Activated CD4-positive, alpha-beta T cell treated with anti-CD3 and anti-CD28 coated beads, Interleukin-2, amount 50 U/mL, for 24 hours (primary cell): Measurements from ENCODE around the gene USP36.
"Not testable (repeated sequence)": the region's sequence is repeated elsewhere in the genome, so short reads cannot be mapped to it uniquely, and the experiment has no call there.

Source experiments
- DNase-seq, 2 donors: peaks; one replicate each; pipeline ENCODE4 v3.0.0-alpha.2; 2020; ENCODE audit warnings: low read depth in 1 of 2, low spot score in 1 of 2

Gene USP36

DNA sequence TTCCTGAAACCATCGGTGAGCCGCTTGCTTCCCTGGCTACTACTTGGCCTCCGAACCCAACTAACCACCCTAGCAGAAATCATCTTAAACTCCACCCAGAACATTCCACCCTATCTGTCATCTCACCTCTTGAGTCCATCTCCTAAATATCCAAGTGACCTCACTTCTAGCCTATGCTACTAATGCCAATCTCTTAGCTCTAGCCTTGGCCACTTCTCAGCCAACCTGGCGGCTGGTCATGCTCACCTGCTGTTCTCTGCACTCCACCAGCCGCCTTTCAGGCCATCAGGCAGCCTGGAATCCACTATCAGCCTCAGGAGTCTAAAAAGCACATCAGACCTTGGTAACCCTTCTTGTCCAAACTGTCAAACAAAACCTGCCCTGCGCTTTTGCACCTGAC is 46.6 kb downstream of the USP36 start:
- DNase-seq, result no peak

DNA sequence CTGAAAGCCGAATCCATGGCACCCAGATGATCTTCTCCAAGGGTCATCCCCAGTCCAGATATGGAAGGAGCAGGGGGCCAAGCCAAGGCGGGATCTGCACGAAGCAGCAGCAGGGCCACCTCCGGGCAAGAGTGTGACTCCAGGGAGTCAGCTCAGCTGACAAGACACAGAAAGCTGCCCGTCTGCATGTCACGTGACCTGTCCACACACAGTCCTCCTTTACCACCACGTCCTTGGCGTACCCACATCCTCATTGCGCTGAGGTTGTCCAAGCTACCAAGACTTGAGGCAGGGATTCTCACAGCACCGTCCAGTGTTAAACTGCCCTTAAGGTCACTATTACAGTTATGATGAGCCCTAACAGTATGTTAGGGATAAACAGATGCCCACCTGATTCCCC is 47.2 kb downstream of the USP36 start:
- DNase-seq, result no peak

DNA sequence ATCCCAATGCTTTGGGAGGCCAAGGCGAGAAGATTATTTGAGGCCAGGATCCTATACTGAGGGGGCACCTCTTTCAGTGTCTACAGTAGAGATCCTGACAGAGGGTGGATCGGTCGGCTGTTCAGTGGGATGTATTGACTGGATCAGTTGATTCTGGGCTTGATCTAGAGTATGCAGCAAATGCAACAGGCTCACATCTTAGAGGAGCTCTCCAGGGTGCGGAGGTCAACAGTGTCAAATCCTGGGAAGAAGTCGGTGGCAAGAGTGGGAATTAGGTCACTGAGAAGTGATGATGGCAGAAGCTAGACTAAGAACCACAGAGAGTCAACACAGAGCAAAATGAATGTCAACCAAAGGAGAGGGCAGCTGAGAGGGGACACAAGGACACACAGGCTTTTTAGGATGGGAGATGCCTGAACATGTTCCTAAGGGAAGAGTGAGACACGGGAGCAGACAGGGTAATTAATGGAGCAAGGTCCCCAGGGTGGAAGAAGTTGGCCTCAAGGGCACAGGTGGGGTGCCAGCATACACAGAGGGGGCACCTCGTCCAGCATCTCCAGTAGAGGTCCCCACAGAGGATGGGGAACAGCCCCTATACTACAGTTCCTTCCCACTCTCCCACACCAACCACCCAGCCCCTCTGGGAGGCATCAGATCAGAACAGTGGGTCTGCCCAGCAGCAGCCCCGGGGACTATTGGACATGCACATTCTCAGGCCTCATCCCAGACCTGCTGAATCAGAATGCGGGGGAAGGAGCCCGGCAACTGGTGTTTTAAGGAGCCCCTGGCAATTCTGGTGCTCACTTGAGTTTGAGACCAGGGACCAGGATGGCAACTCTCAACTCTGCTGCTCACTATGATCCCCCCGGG is 48.5 kb downstream of the USP36 start:
- no peak for DNase-seq

DNA sequence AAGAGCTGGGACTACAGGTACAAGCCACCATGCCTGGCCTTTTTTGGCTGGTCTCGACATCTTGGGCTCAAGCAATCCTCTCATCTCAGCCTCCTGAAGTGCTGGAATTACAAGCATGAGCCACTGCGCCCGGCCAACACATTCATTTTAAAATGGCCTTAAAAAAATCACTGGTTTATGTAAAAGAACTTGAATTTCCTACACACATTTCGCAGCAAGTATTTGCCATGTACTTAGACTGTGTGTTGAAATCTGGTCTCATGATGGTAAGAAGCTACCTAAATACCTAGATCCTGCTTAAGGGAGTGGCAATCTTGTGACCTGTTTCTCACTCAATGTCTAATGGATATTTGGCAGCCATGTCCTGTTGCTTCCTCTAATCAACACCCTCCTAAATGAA is 50.1 kb downstream of the USP36 start:
- no peak for DNase-seq

DNA sequence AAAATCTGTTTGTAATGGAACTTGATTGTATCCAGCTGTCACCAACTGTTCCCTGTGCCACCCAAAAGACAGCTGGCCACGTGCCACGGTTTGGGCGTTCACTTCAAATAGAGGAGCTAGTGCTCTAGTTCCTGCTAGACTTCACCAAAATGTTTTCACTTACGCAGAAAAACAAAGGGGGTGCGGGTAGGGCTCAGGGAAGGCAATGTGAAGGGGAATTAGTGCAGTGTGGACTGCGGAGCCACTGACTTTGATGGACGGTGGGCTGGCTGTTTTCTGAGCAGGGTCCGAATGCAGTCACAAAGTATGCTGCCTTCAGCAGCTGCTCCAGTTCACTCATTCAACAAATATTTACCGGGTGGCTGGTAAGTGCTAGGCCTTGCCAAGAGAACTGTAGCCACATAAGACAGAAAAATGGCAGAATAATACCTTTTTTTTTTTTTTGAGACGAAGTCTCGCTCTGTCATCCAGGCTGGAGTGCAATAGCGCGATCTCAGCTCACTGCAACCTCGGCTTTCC is 50.9 kb downstream of the USP36 start:
- DNase-seq, result no peak

DNA sequence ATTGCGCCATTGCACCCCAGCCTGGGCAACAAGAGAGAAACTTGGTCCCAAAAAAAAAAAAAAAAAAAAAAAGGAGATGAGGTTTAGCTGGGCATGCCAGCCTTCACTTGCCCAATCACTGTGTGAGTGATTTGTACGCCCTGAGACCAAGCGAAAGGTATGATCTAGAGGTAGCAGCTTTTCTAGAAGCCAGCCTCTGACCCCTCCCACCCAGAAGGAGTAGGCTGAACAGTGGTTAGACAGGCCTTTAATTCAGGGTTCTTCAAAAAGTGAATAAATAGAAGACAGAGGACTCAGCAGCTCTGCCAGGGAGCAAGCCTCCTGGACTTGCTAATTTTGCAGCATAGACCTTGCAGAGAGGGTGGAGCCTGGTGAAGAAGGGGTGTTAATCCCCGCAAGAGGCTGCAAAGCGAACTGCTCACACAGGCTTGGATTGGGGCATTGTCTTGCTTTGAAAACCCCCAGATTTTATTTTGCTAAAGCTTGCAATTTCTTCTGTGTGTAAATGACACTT is 51.4 kb downstream of the USP36 start:
- no peak for DNase-seq

DNA sequence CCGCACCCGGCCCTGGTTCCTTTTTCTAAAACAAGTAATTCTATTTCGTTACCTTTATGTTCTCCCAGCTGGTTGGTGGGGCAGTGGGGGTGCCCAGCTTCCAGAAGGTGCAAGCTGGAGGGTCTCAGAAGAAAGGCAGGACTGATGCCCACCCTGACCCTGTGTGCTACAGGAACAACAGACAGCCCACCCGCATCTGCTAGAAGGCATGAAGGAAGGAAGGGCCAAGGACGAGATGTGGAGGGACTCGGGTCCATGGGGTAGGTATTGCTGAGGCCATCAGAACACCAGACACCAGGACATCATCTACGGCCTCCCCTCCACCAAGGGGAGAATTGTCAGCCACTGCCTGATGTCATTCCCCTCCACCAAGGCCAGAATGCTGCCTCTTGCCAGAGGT is 52.2 kb downstream of the USP36 start:
- no peak for DNase-seq

DNA sequence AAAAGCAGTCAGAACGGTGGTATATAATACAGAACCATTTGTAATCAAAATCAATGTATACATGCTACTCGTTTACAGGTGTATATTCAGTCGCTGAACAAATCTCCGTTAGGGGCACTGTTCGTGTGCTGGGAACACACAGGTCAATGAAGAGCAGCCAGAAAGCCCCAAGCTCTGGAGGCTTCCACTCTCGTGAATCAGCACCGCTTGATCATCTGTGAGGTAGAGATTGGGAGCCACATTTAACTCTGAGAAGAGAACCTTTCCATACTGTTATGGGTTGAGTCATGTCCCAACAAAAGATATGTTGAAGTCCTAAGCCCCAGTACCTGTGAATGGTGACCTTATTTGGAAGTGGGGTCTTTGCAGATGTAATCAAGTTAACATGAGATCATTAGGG is 53.2 kb downstream of the USP36 start:
- DNase-seq, result no peak

DNA sequence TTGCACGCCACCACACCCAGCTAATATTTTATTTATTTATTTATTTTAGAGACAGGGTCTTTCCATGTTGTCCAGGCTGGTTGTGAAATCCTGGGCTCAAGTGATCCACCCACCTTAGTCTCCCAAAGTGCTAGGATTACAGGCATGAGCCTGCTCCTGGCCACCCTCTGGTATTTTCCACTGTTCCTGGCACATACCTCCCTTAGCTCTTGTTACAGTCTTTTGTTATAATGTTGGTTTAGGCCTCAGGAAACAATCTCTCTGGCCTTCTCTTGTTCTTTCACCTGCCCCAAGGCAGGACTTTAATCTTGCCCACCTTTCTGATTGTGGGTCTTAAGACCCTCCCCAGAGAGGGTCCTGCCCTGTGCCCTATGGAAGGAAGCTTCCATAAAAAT is 55.0 kb downstream of the USP36 start:
- DNase-seq, result no peak

DNA sequence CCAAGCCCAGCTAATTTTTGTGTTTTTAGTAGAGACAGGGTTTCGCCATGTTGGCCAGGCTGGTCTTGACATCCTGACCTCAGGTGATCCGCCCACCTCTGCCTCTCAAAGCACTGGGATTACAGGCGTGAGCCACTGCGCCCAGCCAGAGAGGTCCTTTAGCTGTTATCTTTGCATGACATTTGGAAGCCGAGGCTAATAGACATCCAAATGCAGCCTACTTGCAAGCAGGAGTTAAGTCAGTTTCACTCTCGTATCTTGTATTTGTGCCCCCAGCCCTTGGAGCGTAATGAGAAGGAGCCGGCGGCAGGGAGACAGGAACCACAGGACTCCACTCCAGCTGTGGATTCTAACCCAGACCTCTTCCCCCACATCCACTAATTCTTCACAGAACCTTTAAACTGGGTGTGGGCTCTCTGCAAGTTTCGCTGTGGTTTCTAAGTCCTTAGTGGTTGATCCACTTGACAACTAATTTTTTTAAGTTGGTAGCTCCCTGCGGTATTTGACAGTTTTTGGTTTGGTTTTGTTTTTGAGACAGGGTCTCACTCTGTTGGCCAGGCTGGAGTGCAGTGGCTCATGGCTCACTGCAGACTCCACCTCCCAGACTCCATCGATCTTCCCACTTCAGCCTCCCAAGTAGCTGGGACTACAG is 55.5 kb downstream of the USP36 start:
- no peak for DNase-seq

DNA sequence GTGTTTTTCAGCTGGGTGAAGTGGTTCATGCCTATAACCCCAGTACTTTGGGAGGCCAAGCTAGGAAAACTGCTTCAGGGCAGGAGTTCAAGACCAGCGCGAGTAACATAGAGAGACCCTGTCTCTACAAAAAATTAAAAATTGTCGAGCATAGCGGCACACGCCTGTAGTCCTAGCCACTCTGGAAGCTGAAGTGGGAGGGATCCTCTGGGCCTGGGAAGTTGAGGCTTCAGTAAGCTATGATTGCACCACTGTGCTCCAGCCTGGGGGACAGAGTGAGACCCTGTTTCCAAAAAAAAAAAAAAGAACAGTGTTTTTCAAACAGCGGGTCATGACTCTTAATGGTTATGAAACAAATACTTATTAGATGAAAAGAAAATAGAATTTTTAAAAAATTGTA is 56.3 kb downstream of the USP36 start:
- DNase-seq, result no peak

DNA sequence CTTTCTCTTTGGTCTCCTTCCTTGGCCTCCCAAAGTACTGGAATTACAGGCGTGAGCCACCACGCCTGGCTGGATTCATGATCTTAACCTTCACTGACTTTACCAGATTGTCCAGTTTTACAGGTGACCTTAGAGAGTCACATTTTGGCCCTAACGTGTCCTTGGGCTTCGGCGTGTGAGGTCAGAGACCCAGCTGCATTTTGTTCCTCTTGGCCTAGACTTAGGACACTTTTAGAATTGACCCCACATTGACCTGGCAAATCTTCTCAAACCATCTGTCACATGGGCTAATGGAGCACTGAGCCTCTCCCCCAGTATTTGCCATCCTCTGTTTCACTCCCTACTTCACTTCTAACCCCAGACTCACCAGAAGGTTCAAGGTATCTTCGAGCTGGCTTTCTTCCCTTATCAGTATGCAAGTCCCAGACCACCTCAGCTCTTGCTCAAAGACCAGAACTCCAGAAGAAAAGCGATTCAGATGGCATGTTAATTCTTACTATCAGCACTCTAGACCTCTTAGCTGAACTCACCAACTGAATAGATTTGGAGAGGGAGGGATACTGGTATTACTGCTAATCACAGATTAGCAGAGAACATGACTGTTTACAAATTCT is 56.8 kb downstream of the USP36 start:
- DNase-seq, result no peak

DNA sequence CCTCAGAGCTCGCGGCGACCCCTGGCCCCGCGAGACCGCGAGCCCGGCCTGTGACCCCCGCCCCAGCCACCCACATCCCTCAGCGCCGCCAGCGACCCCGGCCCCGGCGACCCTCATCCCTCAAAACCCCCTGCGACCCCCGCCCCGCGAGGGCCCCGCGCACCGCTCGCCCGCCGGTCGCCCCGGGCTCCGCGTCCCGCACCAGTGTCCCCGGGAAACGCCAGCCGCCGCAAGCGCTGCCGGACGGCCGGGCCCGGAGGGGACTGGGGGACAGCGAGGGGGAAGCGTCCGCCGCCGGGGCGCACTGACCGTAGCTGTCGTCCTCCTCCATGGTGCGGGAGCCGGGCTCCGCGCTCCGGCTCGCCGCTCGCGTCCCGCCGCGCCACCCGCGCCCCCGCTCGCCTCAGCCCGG is 58.7 kb downstream of the USP36 start, which contains the start of gene CYTH1:
Gene CYTH1, minus strand, starts transcription at position 381 of the 412 bp plus-strand sequence. Its CDS starts 50 bp downstream, at position 331.
- no peak for DNase-seq

DNA sequence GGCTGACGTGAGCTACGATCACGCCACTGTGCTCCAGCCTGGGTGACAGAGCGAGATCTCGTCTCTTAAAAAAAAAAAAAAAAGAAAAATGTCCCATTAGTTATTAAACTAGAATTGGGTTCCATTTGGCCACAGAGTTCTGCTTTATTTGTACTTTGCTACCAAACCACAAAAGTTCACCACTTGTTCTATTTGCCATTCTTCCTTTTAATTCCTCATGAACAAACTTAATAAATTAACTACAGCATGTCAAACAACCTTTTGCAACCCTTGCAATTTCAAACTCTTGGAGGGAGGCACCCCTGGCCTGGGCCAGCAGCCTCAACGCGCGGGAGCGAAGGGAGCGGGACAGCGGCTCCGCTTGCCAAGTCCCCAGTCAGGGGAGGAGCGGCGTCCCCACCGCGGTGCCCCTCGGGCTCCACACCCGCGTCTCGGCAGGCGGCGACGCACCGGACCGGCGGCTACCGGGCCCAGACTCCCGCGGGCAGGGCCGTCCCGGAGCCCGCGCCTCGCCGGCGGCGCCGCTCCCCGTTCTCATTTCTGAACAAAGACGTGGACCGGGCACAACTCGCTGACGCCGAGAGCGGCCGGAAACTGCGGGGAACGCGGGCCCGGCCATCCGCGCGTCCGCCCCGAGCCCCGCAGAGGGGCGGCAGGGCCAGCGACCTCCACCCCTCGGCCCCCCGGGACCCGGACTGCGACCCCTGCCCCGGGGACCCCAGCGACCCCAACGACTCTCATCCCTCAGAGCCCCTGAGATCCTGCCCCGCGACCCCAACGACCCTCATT is 59.3 kb downstream of the USP36 start:
- DNase-seq, result no peak

DNA sequence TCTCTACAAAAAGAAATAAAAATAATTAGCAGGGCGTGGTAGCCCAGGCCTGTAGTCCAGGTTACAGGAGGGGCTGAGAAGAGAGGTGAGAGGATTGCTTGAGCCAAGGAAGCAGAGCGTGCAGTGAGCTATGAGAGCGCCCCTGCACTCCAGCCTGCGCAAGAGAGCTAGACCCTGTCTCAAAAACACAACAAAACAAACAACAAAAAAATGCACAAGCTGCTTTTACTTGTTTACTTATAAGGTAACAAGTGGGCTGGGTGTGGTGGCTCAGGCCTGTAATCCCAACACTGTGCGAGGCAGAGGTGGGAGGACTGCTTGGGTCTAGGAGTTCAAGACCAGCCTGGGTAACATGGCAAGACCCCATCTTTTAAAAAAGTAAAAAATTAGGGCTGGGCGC is 60.3 kb downstream of the USP36 start:
- no peak for DNase-seq

DNA sequence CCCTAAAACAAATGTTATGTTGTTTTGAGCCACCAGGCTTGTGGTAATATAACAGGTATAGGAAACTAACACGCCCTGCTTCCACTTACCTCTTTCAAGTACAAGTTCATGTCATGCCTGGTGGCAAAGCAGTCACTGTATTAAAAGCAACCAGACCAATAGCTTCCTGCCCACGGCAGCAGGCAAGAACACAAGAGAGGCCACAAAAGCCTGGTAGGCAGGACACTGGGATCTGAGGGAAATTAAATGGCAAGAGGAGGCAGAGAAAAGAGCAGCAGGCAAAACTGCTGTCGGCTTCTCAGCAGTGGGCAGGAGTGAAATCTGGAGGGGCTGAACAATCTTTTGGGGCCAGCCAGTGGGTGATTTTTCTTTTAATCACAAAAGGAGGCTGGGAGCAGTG is 60.8 kb downstream of the USP36 start:
- DNase-seq, result peak in 1 of 2 donors; percentile 47

DNA sequence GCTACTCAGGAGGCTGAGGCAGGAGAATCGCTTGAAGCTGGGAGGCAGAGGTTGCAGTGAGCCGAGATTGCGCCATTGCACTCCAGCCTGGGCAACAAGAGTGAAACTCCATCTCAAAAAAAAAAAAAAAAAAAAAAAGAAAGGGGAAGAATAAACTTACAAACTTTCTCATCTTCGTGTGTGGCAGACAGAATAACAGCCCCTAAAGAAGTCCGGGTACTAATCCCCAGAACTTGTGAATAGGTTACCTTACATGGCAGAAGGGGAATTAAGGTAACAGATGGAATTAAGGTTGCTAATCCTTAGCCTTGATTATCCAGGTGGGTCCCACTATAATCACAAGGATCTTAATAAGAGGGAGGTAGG is 61.3 kb downstream of the USP36 start:
- not testable (repeated sequence) for DNase-seq

DNA sequence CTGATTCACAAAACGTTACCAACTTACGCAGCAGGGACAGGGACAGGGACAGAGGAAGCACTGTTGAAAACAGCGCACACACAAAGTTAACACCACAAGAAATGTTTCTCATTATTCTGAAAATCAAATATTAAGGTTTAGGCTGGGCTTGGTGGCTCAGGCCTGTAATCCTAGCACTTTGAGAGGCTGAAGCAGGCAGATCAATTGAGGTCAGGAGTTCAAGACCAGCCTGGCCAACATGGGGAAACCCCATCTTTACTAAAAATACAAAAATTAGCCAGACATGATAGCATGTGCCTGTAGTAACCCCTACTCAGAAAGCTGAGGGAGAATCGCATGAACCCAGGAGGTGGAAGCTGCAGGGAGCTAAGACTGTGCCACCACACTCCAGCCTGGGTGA is 62.7 kb downstream of the USP36 start:
- DNase-seq, result no peak

DNA sequence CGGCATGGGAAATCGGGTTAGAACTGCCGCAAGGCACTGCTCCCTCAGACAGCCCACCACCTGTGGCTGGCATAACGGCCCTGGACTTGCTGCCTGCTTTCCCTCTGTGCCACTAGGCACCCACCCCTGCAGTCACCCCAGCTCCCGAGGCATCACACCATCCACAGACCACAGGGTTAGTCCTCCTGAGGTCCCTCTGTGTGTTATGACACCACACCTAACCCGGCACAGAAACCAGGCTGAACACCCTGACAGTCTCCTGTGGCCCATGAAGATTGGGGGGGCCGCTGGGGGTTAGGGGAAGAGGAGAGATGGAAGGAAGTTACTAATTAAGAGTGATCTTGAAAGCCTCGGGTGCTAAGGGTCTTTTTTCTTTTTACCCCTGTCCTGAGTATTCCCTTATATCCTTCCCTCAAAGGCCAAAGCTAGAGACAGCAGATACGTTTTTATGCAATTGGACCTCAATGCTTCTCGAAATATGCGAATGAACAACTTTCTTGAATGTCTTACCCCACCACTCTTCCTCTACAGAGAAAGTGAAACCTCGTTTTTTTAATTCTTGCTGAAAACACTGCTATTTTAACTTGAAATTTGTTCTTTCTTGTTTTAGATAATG is 65.5 kb downstream of the USP36 start:
- DNase-seq, result peak in 1 of 2 donors; percentile 56

DNA sequence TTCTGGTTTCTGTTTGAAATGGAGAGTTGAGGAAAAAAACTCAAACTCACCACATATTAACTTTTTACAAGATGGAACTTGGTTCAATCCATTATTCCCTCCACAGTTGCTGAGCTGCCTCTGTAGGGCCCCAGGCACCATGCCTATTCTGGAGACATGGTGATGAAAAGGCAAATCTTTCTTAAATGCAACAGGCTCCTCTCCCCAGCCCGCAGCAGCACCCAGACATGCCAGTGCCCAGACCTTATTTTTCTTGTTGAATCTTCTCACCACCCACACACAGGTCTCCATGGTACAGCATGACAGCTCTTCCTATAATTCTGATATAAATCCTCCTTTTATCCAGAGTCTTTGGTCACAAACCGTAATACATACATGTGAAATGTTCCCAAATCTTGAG is 66.2 kb downstream of the USP36 start:
- DNase-seq, result no peak
